ENCODE data around the gene SLC7A11. TPM values are rescaled to one million over a fixed set of nuclear protein-coding genes. Genes with fewer than 3 reads are reported as not detected.

SLC7A11 gene
- total RNA-seq, 4 donors from 2014 or later: 0.61 to 5.1 TPM; not detected in 2

GRCh38 chr4:138234248-138234647 lies 7.9 kb downstream of the SLC7A11 start:
- Histone ChIP-seq H3K36me3 (no peaks in the 10 kb centered on the region), H3K4me1 (no peaks in the 10 kb centered on the region), H3K4me3 (no peak overlapping the region), H3K27me3 (no peaks in the 10 kb centered on the region), H3K9me3 (no peaks in the 10 kb centered on the region), H3K27ac (no peak overlapping the region)
- no peak for DNase-seq
- intact Hi-C loops (cut with DNase I; ENCODE audit: low total_unique reads): no loop called here
- no peak for TF ChIP-seq POLR2A (IDR thresholded peaks at IDR 0.05)
- TF ChIP-seq, protein P1, sequence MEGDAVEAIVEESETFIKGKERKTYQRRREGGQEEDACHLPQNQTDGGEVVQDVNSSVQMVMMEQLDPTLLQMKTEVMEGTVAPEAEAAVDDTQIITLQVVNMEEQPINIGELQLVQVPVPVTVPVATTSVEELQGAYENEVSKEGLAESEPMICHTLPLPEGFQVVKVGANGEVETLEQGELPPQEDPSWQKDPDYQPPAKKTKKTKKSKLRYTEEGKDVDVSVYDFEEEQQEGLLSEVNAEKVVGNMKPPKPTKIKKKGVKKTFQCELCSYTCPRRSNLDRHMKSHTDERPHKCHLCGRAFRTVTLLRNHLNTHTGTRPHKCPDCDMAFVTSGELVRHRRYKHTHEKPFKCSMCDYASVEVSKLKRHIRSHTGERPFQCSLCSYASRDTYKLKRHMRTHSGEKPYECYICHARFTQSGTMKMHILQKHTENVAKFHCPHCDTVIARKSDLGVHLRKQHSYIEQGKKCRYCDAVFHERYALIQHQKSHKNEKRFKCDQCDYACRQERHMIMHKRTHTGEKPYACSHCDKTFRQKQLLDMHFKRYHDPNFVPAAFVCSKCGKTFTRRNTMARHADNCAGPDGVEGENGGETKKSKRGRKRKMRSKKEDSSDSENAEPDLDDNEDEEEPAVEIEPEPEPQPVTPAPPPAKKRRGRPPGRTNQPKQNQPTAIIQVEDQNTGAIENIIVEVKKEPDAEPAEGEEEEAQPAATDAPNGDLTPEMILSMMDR (IDR thresholded peaks at IDR 0.05): no peak

DNA sequence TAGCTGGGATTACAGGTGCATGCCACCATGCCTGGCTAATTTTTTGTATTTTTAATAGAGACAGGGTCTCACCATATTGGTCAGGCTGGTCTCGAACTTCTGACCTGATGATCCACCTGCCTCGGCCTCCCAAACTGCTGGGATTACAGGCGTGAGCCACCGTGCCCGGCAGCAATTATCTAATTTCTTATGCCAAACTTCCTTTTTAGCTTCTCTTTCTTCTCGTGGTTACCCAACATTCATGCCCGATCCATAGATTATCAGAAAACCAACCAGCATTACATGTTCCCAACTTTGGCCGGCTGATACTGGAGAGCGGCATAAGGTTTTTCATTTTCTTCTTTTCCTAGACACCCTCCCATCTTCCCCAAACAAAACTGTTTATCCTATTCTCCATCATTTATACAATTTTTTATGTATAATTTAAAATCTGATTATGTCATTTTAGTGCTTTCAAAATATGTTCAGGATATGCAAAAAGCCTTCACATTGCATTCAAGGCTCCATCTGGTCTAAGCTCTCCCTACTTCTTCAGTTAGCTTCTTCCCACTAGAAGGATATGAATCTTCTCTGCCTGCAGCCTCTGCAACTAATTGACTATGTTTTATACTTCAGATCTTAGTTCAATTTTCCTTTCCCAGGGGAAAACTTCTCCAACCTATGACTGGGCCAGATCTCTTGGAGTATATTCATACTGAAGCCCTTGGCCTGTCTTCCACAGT lies 8.7 kb downstream of the SLC7A11 start:
- no peaks in the 10 kb centered on the region for H3K9me3 ChIP-seq
- H3K4me1 ChIP-seq: no peaks in the 10 kb centered on the region
- H3K27me3 ChIP-seq: no peaks in the 10 kb centered on the region
- no peak for TF ChIP-seq POLR2A (IDR thresholded peaks at IDR 0.05)
- TF ChIP-seq, protein P1 (IDR thresholded peaks at IDR 0.05): no peak
- intact Hi-C loops (cut with DNase I; ENCODE audit: low total_unique reads): no loop called here
- DNase-seq: no peak
- no peak overlapping the region for H3K4me3 ChIP-seq
- no peak overlapping the region for H3K27ac ChIP-seq
- no peaks in the 10 kb centered on the region for H3K36me3 ChIP-seq

DNA sequence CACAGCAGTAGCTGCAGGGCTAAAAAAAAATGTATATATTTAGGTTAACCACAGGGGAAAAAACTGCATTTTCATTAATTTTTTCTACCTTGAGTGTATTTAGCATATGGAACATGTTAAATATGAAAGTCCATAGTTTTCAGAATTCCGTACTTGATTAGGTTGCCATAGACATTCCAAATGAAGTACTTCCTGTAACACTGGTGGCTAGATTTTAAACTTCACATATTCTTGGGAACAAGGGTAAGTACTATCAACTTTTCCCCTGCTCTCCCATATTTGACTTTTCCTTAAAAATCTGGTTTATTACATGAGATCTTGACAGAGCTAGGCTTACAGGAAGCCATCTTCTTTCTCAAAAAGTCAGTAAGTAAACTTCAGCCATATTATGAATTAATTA lies 9.8 kb downstream of the SLC7A11 start:
- Histone ChIP-seq H3K27me3 (no peaks in the 10 kb centered on the region), H3K4me3 (no peak overlapping the region), H3K9me3 (no peaks in the 10 kb centered on the region), H3K27ac (no peak overlapping the region), H3K4me1 (no peaks in the 10 kb centered on the region), H3K36me3 (no peaks in the 10 kb centered on the region)
- TF ChIP-seq POLR2A (IDR thresholded peaks at IDR 0.05): no peak
- TF ChIP-seq, protein P1 (IDR thresholded peaks at IDR 0.05): no peak
- no peak for DNase-seq
- intact Hi-C loops (cut with DNase I; ENCODE audit: low total_unique reads): no loop called here

DNA sequence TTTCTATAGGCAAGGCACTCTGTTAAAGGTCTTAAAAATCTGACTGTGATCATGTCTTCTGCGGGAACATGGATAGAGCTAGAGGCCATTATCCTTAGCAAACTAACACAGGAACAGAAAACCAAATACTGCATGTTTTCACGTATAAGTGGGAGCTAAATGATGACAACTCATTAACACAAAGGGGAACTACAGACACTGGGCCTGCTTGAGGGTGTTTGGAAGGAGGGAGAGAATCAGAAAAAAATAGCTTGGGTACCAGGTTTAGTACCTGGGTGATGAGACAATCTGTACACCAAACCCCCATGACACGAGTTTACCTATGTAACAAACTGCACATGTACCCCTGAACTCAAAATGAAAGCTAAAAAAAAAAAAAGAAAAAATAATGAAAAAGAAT lies 12.1 kb downstream of the SLC7A11 start:
- no peak for TF ChIP-seq POLR2A (IDR thresholded peaks at IDR 0.05)
- TF ChIP-seq, protein P1 (IDR thresholded peaks at IDR 0.05): no peak

DNA sequence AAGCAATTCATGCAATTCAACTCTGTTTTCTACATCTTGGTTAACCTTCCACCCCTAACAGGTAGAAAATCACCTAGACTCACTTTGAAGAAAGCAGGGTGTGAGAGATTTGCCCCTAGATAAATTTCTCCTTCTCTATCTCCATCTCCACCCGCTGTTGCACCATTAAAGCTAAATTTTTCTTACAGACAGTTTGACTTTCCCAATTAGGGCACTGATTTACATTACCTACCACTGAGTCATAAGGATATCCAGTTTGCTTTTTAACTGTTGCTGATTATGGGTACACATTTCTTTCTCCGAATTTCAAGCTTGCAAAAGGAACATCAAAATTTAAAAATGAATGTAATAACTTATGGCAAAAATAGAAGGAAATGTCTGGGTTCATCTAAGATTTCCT lies 13.0 kb downstream of the SLC7A11 start:
- Histone ChIP-seq H3K4me3 (no peak overlapping the region), H3K27ac (no peak overlapping the region), H3K36me3 (no peaks in the 10 kb centered on the region), H3K4me1 (no peaks in the 10 kb centered on the region), H3K9me3 (no peaks in the 10 kb centered on the region), H3K27me3 (no peaks in the 10 kb centered on the region)
- TF ChIP-seq, protein P1 (IDR thresholded peaks at IDR 0.05): no peak
- TF ChIP-seq POLR2A (IDR thresholded peaks at IDR 0.05): no peak
- intact Hi-C loops (cut with DNase I; ENCODE audit: low total_unique reads): no loop called here
- DNase-seq: no peak

More for the DNA sequence above, 12.1 kb downstream of the SLC7A11 start:
- H3K27ac ChIP-seq: no peak overlapping the region
- H3K36me3 ChIP-seq: no peaks in the 10 kb centered on the region
- no peak overlapping the region for H3K4me3 ChIP-seq
- no peaks in the 10 kb centered on the region for H3K27me3 ChIP-seq
- no peaks in the 10 kb centered on the region for H3K9me3 ChIP-seq
- intact Hi-C loops (cut with DNase I; ENCODE audit: low total_unique reads): no loop called here
- DNase-seq: no peak
- no peaks in the 10 kb centered on the region for H3K4me1 ChIP-seq

Measured in uterus (tissue), 4 donors.